A549 (cell line): ENCODE results near the gene DLGAP1. TPM values are rescaled to one million over a fixed set of nuclear protein-coding genes. Genes with fewer than 3 reads are reported as not detected.

ENCODE experiments used
- ATAC-seq, 2 experiments: fragments of 200-7000 bp in 1 of 2; fragments of >200 bp in 1 of 2; cut with Nextera tagmentation in 1 of 2; cut with Tn5 transposase in 1 of 2; 3 replicates each; pipeline versions ENCODE4 v1.8.0 to v1.9.1; 2018 to 2020; ENCODE audit warnings: mild to moderate bottlenecking in 1 of 2, moderate library complexity in 1 of 2
- CTCF ChIA-PET: fragments of 300-600 bp; sonication (Branson Sonifier 250); formaldehyde crosslinking; extraction: SDS; loops from one replicate; lab custom pipeline; 2021; ENCODE audit warnings: antibody characterized with exemption, inconsistent platforms; lab: Yijun Ruan, JAX
- POLR2A ChIA-PET: fragments of 350-600 bp; formaldehyde crosslinking; extraction: SDS; loops from one replicate; lab custom pipeline; 2021; ENCODE audit warnings: antibody characterized with exemption, inconsistent platforms; lab: Yijun Ruan, JAX
- DNase-seq, 2 experiments: peaks; one replicate each; pipeline versions ENCODE4 v3.0.0 to v3.0.0-alpha.2; 2011 to 2016; ENCODE audit warnings: low read depth in 1 of 2, low spot score in 1 of 2
- FAIRE-seq: peaks from 2 replicates; lab custom pipeline; 2011; peaks lifted over from hg19 to GRCh38; lab: Jason Lieb, UNC
- H3K27ac ChIP-seq, 2 experiments: fragments of >200 bp; sonication (Bioruptor Twin); formaldehyde crosslinking; 3 replicates each; pipeline ENCODE4 v1.5.1; 2016 to 2017
- H3K4me1 ChIP-seq: fragments of >200 bp; sonication (Bioruptor Twin); formaldehyde crosslinking; 3 replicates; pipeline ENCODE4 v1.6.1; 2016
- H3K4me2 ChIP-seq: fragments of >200 bp; sonication (Bioruptor Twin); formaldehyde crosslinking; 3 replicates; pipeline ENCODE4 v1.6.1; 2016
- H3K4me3 ChIP-seq: fragments of >200 bp; sonication (Bioruptor Twin); formaldehyde crosslinking; 3 replicates; pipeline ENCODE4 v1.5.1; 2016
- H3K9me3 ChIP-seq: fragments of >200 bp; sonication (Bioruptor Twin); formaldehyde crosslinking; 3 replicates; pipeline ENCODE4 v1.6.1; 2016
- CBX8 ChIP-seq: fragments of 200-600 bp; sonication (generic); IDR thresholded peaks from 2 replicates; pipeline ENCODE4 v1.6.1; 2016
- CHD2 ChIP-seq: fragments of 150-350 bp; IDR thresholded peaks from 2 replicates; pipeline ENCODE4 v1.6.1; 2014; ENCODE audit warnings: low read length; ENCODE audit not compliant: partially characterized antibody
- EHF ChIP-seq: fragments of 250-450 bp; sonication (Bioruptor Pico); IDR thresholded peaks from 2 replicates; pipeline ENCODE4 v1.5.0; 2020; ENCODE audit warnings: mild to moderate bottlenecking
- EHMT2 ChIP-seq: fragments of 200-600 bp; sonication (generic); IDR thresholded peaks from 2 replicates; pipeline ENCODE4 v1.6.1; 2016; ENCODE audit warnings: antibody characterized with exemption, low read depth, mild to moderate bottlenecking, moderate library complexity
- EP300 ChIP-seq, 2 experiments: fragments of >200 bp; sonication (Bioruptor Twin); formaldehyde crosslinking; IDR thresholded peaks; 2 replicates in 1 of 2; 3 replicates in 1 of 2; pipeline ENCODE4 v1.6.1; 2016 to 2017
- ESRRA ChIP-seq: fragments of 150-350 bp; IDR thresholded peaks from 2 replicates; pipeline ENCODE4 v1.6.1; 2014; ENCODE audit warnings: mild to moderate bottlenecking, low read length, borderline replicate concordance
- FOSL2 ChIP-seq, 2 experiments: fragments of 450-650 bp in 1 of 2; fragments of >200 bp in 1 of 2; sonication (Bioruptor Twin) in 1 of 2; formaldehyde crosslinking; IDR thresholded peaks; 2 replicates each; pipeline versions ENCODE4 v1.5.0 to v1.6.1; 2016 to 2020; ENCODE audit warnings: mild to moderate bottlenecking in 1 of 2, moderate library complexity in 1 of 2
- FOXS1 ChIP-seq: fragments of 250-450 bp; sonication (Bioruptor Pico); IDR thresholded peaks from 2 replicates; pipeline ENCODE4 v1.5.0; 2020; ENCODE audit warnings: mild to moderate bottlenecking, moderate library complexity
- GATA3 ChIP-seq: IDR thresholded peaks from 2 replicates; pipeline ENCODE4 v1.6.1; 2012; ENCODE audit warnings: borderline replicate concordance
- HDAC2 ChIP-seq: fragments of 200-600 bp; sonication (generic); IDR thresholded peaks from 2 replicates; pipeline ENCODE4 v1.6.1; 2016
- HEYL ChIP-seq: fragments of 250-450 bp; sonication (Bioruptor Pico); IDR thresholded peaks from 2 replicates; pipeline ENCODE4 v1.8.0; 2021; ENCODE audit warnings: mild to moderate bottlenecking, moderate library complexity
- HOXA7 ChIP-seq: fragments of 250-450 bp; sonication (Bioruptor Pico); IDR thresholded peaks from 2 replicates; pipeline ENCODE4 v1.5.0; 2020; ENCODE audit warnings: mild to moderate bottlenecking, moderate library complexity
- HOXB13 ChIP-seq: fragments of 250-450 bp; sonication (Bioruptor Pico); IDR thresholded peaks from 2 replicates; pipeline ENCODE4 v1.5.0; 2020; ENCODE audit warnings: low read depth, mild to moderate bottlenecking, moderate library complexity
- JUNB ChIP-seq: fragments of >200 bp; sonication (Bioruptor Twin); formaldehyde crosslinking; IDR thresholded peaks from 2 replicates; pipeline ENCODE4 v1.6.1; 2016
- KDM1A ChIP-seq: fragments of 200-600 bp; sonication (generic); IDR thresholded peaks from 2 replicates; pipeline ENCODE4 v1.6.1; 2016; ENCODE audit warnings: low read depth, mild to moderate bottlenecking
- MAFK ChIP-seq: fragments of 450-650 bp; IDR thresholded peaks from 2 replicates; pipeline ENCODE4 v1.6.1; 2014; ENCODE audit not compliant: partially characterized antibody
- MYC ChIP-seq: IDR thresholded peaks from 2 replicates; pipeline ENCODE4 v1.6.1; 2012; ENCODE audit warnings: mild to moderate bottlenecking, inconsistent platforms, low read length, improper control_type of control experiment, borderline replicate concordance
- NPAS2 ChIP-seq: fragments of 250-450 bp; sonication (Bioruptor Pico); IDR thresholded peaks from 2 replicates; pipeline ENCODE4 v1.8.0; 2022; ENCODE audit warnings: mild to moderate bottlenecking, moderate library complexity, borderline replicate concordance
- RAD21 ChIP-seq, 2 experiments: fragments of >200 bp in 1 of 2; sonication (Bioruptor Twin) in 1 of 2; formaldehyde crosslinking in 1 of 2; IDR thresholded peaks in 1 of 2; conservative IDR thresholded peaks in 1 of 2; 2 replicates in 1 of 2; 3 replicates in 1 of 2; pipeline ENCODE4 v1.6.1; 2012 to 2018; ENCODE audit warnings: inconsistent platforms in 1 of 2
- RFX5 ChIP-seq: fragments of 450-650 bp; IDR thresholded peaks from 2 replicates; pipeline ENCODE4 v1.7.1; 2014; ENCODE audit warnings: antibody characterized with exemption, mild to moderate bottlenecking, moderate library complexity
- RNF2 ChIP-seq: fragments of 200-600 bp; sonication (generic); IDR thresholded peaks from 2 replicates; pipeline ENCODE4 v1.6.1; 2016; ENCODE audit warnings: low read depth, mild to moderate bottlenecking, antibody characterized with exemption, moderate library complexity, borderline replicate concordance
- SMC3 ChIP-seq: fragments of >200 bp; sonication (Bioruptor Twin); formaldehyde crosslinking; IDR thresholded peaks from 3 replicates; pipeline ENCODE4 v1.6.1; 2018; ENCODE audit warnings: inconsistent platforms
- TP53 ChIP-seq: fragments of 250-450 bp; sonication (Bioruptor Pico); IDR thresholded peaks from 2 replicates; pipeline ENCODE4 v1.5.0; 2021; ENCODE audit warnings: mild to moderate bottlenecking, moderate library complexity
- ZNF302 ChIP-seq: fragments of 250-450 bp; sonication (Bioruptor Pico); IDR thresholded peaks from 2 replicates; pipeline ENCODE4 v1.9.0; 2021; ENCODE audit warnings: inconsistent platforms, mild to moderate bottlenecking, moderate library complexity
- WGBS: methylation state at CpG from one replicate; pipeline ENCODE4 v1.1.6; 2017; ENCODE audit errors: missing lambda C conversion rate; 5-methylcytosine and 5-hydroxymethylcytosine counted together
- polyA plus RNA-seq, 4 experiments: library from polyadenylated mRNA; depleted of rRNA in 3 of 4; stranded (reverse); fragments of >200 nt; fragmentation: RNase III in 1 of 4; extraction: RNeasy Plus Mini Kit Qiagen cat#74134 plus additional on column Dnase treatment in 1 of 4; gene quantifications; 2 replicates in 3 of 4; 3 replicates in 1 of 4; pipeline ENCODE4 v1.2.3, GENCODE V29; 2011 to 2017
- TF ChIP-seq, protein P1 (sequence below): IDR thresholded peaks from 2 replicates; pipeline ENCODE4 v1.6.1; 2012; ENCODE audit warnings: low read depth, borderline replicate concordance
- TF ChIP-seq, protein P2 (sequence below): fragments of 450-650 bp; IDR thresholded peaks from 2 replicates; pipeline ENCODE4 v1.6.1; 2014; ENCODE audit warnings: antibody characterized with exemption
- TF ChIP-seq, protein P3 (sequence below): fragments of 150-350 bp; IDR thresholded peaks from 2 replicates; pipeline ENCODE4 v1.6.1; 2014; ENCODE audit warnings: low read depth, mild to moderate bottlenecking, low read length
- TF ChIP-seq, protein P4 (sequence below): fragments of 250-450 bp; sonication (Bioruptor Pico); IDR thresholded peaks from 2 replicates; pipeline ENCODE4 v1.5.0; 2021; ENCODE audit warnings: mild to moderate bottlenecking, moderate library complexity, borderline replicate concordance
- TF ChIP-seq, protein P5 (sequence below): fragments of 250-450 bp; sonication (Bioruptor Pico); IDR thresholded peaks from 2 replicates; pipeline ENCODE4 v1.5.0; 2020; ENCODE audit warnings: low read depth, mild to moderate bottlenecking, moderate library complexity

DLGAP1 gene
- polyA plus RNA-seq, 2 of the 4 experiments (the other 2 are of a cell fraction), result 0.04 to 0.12 TPM

DNA sequence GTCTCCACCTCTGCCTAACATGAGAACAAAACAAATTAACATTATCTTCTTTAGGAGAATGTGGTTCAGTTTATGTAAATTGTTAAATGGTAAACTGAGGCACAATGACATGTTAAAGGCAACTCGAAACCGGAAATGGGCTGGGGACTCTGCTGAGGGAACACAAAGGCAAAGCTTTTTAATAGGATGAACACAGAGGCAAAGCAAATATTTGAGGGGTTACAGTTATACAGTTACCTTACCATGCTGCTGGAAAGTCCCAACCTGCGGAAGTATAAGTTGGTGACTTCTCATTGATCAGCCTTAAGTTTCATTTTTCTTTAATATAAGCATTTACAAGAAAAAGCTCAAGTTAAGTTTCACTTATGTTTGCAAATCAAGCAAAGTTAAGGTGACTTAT is 195.0 kb downstream of the DLGAP1 start:
- Histone ChIP-seq H3K9me3 (no peaks in the 10 kb centered on the region), H3K4me1 (no peaks in the 10 kb centered on the region), H3K4me2 (no peak overlapping the region), H3K4me3 (no peak overlapping the region), H3K27ac (no peak overlapping the region)
- ATAC-seq (no peak), FAIRE-seq (no peak), DNase-seq (no peak)
- CTCF ChIA-PET, result no interaction called here
- TF ChIP-seq, protein P1, sequence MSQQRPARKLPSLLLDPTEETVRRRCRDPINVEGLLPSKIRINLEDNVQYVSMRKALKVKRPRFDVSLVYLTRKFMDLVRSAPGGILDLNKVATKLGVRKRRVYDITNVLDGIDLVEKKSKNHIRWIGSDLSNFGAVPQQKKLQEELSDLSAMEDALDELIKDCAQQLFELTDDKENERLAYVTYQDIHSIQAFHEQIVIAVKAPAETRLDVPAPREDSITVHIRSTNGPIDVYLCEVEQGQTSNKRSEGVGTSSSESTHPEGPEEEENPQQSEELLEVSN, result no peak
- TF ChIP-seq, protein P2, sequence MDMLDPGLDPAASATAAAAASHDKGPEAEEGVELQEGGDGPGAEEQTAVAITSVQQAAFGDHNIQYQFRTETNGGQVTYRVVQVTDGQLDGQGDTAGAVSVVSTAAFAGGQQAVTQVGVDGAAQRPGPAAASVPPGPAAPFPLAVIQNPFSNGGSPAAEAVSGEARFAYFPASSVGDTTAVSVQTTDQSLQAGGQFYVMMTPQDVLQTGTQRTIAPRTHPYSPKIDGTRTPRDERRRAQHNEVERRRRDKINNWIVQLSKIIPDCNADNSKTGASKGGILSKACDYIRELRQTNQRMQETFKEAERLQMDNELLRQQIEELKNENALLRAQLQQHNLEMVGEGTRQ, result no peak
- TF ChIP-seq EP300 (IDR thresholded peaks at IDR 0.05) (no peak), HEYL (CRISPR knock-in tag) (no peak), HOXB13 (no peak), MYC (no peak), JUNB (no peak), CBX8 (no peak), RFX5 (no peak), HOXA7 (CRISPR knock-in tag) (no peak), RNF2 (no peak), EHF (CRISPR knock-in tag) (no peak), ZNF302 (CRISPR knock-in tag) (no peak), HDAC2 (no peak)
- TF ChIP-seq, protein P3, sequence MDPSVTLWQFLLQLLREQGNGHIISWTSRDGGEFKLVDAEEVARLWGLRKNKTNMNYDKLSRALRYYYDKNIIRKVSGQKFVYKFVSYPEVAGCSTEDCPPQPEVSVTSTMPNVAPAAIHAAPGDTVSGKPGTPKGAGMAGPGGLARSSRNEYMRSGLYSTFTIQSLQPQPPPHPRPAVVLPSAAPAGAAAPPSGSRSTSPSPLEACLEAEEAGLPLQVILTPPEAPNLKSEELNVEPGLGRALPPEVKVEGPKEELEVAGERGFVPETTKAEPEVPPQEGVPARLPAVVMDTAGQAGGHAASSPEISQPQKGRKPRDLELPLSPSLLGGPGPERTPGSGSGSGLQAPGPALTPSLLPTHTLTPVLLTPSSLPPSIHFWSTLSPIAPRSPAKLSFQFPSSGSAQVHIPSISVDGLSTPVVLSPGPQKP, result no peak
- TF ChIP-seq, protein P4, sequence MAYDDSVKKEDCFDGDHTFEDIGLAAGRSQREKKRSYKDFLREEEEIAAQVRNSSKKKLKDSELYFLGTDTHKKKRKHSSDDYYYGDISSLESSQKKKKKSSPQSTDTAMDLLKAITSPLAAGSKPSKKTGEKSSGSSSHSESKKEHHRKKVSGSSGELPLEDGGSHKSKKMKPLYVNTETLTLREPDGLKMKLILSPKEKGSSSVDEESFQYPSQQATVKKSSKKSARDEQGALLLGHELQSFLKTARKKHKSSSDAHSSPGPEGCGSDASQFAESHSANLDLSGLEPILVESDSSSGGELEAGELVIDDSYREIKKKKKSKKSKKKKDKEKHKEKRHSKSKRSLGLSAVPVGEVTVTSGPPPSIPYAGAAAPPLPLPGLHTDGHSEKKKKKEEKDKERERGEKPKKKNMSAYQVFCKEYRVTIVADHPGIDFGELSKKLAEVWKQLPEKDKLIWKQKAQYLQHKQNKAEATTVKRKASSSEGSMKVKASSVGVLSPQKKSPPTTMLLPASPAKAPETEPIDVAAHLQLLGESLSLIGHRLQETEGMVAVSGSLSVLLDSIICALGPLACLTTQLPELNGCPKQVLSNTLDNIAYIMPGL (CRISPR knock-in tag), result no peak
- POLR2A ChIA-PET, result no interaction called here
- WGBS, result 6% methylated on average over 3 of the region's 3 CpGs

DNA sequence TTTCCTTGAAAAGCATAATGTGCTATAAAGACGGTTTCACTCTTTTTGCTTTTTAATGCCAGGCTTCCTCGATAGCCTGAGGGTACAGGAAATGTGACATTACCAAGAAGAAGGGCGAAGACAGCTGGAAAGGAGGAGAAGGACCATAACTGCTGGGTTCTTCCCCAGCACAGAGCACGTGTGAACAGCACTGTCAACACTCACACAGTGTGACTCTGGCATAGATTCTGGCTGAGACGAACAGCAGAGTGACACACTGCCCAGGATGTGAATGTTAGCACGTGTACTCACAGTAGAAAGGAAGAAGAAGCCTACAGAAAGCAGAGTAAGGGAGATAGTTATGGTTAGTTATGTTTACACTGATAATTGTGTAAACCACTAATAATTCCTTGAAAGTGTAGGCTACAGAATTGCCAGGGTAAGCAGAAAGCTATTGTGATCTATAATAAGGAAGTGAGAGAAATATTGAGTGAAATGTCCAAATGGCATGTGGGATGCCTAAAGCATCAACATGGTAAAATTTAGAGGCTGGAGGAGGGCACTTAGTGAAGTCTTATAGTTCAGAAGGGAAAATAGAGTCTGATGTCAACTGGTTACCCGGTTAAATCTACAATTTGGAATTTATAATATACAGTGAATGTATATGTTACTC is 198.2 kb downstream of the DLGAP1 start:
- WGBS, result under 1% methylated on average over 7 of the region's 7 CpGs
- ChIA-PET POLR2A (no interaction called here), CTCF (interaction anchor here (0.6 to 0.7 kb wide), 2 partner anchors 13 to 214 kb away, joined by 3 read pairs; no protein-coding TSS in a partner anchor)
- Histone ChIP-seq H3K4me2 (no peak overlapping the region), H3K9me3 (no peaks in the 10 kb centered on the region), H3K4me3 (no peak overlapping the region), H3K4me1 (no peaks in the 10 kb centered on the region), H3K27ac (no peak overlapping the region)
- no peak for FAIRE-seq
- no peak for ATAC-seq
- no peak for DNase-seq
- TF ChIP-seq SMC3 (no peak), NPAS2 (CRISPR knock-in tag) (no peak), EHF (CRISPR knock-in tag) (no peak), HEYL (CRISPR knock-in tag) (no peak), HDAC2 (no peak), MAFK (no peak), CHD2 (no peak), RAD21 (conservative IDR thresholded peaks at IDR 0.05 in 1 of 2, IDR thresholded peaks at IDR 0.05 in 1 of 2) (no peak), GATA3 (no peak), FOSL2 (IDR thresholded peaks at IDR 0.05) (no peak), FOSL2 (CRISPR knock-in tag; IDR thresholded peaks at IDR 0.05) (no peak), TP53 (CRISPR knock-in tag) (no peak), MYC (no peak), EHMT2 (no peak), FOXS1 (CRISPR knock-in tag) (no peak), KDM1A (no peak), ESRRA (no peak), RNF2 (no peak)
- TF ChIP-seq, protein P1, result no peak
- TF ChIP-seq, protein P5, sequence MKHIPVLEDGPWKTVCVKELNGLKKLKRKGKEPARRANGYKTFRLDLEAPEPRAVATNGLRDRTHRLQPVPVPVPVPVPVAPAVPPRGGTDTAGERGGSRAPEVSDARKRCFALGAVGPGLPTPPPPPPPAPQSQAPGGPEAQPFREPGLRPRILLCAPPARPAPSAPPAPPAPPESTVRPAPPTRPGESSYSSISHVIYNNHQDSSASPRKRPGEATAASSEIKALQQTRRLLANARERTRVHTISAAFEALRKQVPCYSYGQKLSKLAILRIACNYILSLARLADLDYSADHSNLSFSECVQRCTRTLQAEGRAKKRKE, result no peak
- TF ChIP-seq, protein P3, result no peak
